Mucosa of descending colon (tissue), 3 donors: ENCODE results near the gene PHLDA3. TPM values are rescaled to one million over a fixed set of nuclear protein-coding genes. Genes with fewer than 3 reads are reported as not detected.

Experiments
- ATAC-seq: fragments of 200-7000 bp; cut with Tn5 transposase; one replicate; pipeline ENCODE4 v1.9.1; 2020; ENCODE audit warnings: mild to moderate bottlenecking, moderate library complexity
- DNase-seq, 3 donors: peaks; one replicate each; pipeline ENCODE4 v3.0.0-alpha.2; 2020
- H3K36me3 ChIP-seq: fragments of 200-600 bp; one replicate; pipeline ENCODE4 v1.8.0; 2021; ENCODE audit warnings: low read depth, mild to moderate bottlenecking
- H3K4me1 ChIP-seq: fragments of 200-600 bp; one replicate; pipeline ENCODE4 v1.8.0; 2021; ENCODE audit warnings: low read depth, mild to moderate bottlenecking
- H3K4me3 ChIP-seq: fragments of 200-600 bp; one replicate; pipeline ENCODE4 v1.8.0; 2021; ENCODE audit warnings: mild to moderate bottlenecking
- H3K9me3 ChIP-seq: fragments of 200-600 bp; one replicate; pipeline ENCODE4 v1.8.0; 2021; ENCODE audit warnings: mild to moderate bottlenecking
- CTCF ChIP-seq: fragments of 200-600 bp; IDR thresholded peaks from one replicate; pipeline ENCODE4 v1.8.0; 2022; ENCODE audit warnings: antibody characterized with exemption, mild to moderate bottlenecking
- intact Hi-C, 2 donors: fragments of 100-400 bp; cut with DNase I in 1 of 2; cut with micrococcal nuclease in 1 of 2; formaldehyde crosslinking; loops; one replicate each; pipeline versions ENCODE4 v1.11.0 to v1.11.1; 2022; cut with DNase I, micrococcal nuclease
- total RNA-seq, 3 donors: library from RNA; stranded (reverse); fragmentation: NEBNext Ultra II Directional in 2 of 3; extraction: Animal tissue kit (Norgen Biotek cat#: 25700) in 2 of 3; gene quantifications; one replicate each; pipeline versions ENCODE4 v1.2.1 to v1.2.4, GENCODE V29; 2021 to 2023
- donor health status: DM: no; HTN: no; CAD: no; lungs with moderate emphysema.
- donor health status: DM: no; HTN: no; CAD: no.
- donor health status: DM: no; HTN: yes; CAD: no.

Gene PHLDA3
- total RNA-seq, 3 donors from 2014 or later: 8.5 to 106 (median 12.4) TPM

- TF ChIP-seq CTCF: no peak
- no peaks in the 10 kb centered on the region for H3K36me3 ChIP-seq
- no peaks in the 10 kb centered on the region for H3K4me1 ChIP-seq
- no peak for ATAC-seq
- intact Hi-C loops: loop anchor here in 1 of 2 donors (10.0 kb wide), 1 partner anchor 66 kb away; no protein-coding TSS in a partner anchor
- H3K9me3 ChIP-seq: no peaks in the 10 kb centered on the region
- DNase-seq: no peak
- no peak overlapping the region for H3K4me3 ChIP-seq
Observed at GRCh38 chr1:201448990-201449389, 20.0 kb downstream of the PHLDA3 start.

- Histone ChIP-seq H3K4me1 (no peaks in the 10 kb centered on the region), H3K4me3 (no peak overlapping the region), H3K9me3 (no peaks in the 10 kb centered on the region), H3K36me3 (no peaks in the 10 kb centered on the region)
- intact Hi-C loops: loop anchor here in 1 of 2 donors (10.0 kb wide), 1 partner anchor 67 kb away; no protein-coding TSS in a partner anchor
- peak; percentile 67 for TF ChIP-seq CTCF
- ATAC-seq (peak; percentile 93), DNase-seq (peak; percentile 80 to 86 (median 85))
Observed at GRCh38 chr1:201447903-201448871, 20.8 kb downstream of the PHLDA3 start.

- intact Hi-C loops: loop anchor here in 1 of 2 donors (10.0 kb wide), 1 partner anchor 69 kb away; no protein-coding TSS in a partner anchor
- DNase-seq: no peak
- no peaks in the 10 kb centered on the region for H3K4me1 ChIP-seq
- no peak for TF ChIP-seq CTCF
- no peak for ATAC-seq
- no peaks in the 10 kb centered on the region for H3K9me3 ChIP-seq
- no peak overlapping the region for H3K4me3 ChIP-seq
- H3K36me3 ChIP-seq: no peaks in the 10 kb centered on the region
Observed at GRCh38 chr1:201445310-201445709, 23.7 kb downstream of the PHLDA3 start.

- ATAC-seq (no peak), DNase-seq (no peak)
- Histone ChIP-seq H3K36me3 (no peaks in the 10 kb centered on the region), H3K9me3 (no peaks in the 10 kb centered on the region), H3K4me1 (no peaks in the 10 kb centered on the region), H3K4me3 (no peak overlapping the region)
- intact Hi-C loops: loop anchor here in 1 of 2 donors (10.0 kb wide), 1 partner anchor 70 kb away; no protein-coding TSS in a partner anchor
- TF ChIP-seq CTCF: no peak
Observed at GRCh38 chr1:201444792-201445191, 24.2 kb downstream of the PHLDA3 start.

- ATAC-seq (no peak), DNase-seq (no peak)
- H3K36me3 ChIP-seq: no peaks in the 10 kb centered on the region
- intact Hi-C loops: loop anchor here in 1 of 2 donors (10.0 kb wide), 1 partner anchor 71 kb away; no protein-coding TSS in a partner anchor
- no peak overlapping the region for H3K4me3 ChIP-seq
- no peak for TF ChIP-seq CTCF
- no peaks in the 10 kb centered on the region for H3K9me3 ChIP-seq
- H3K4me1 ChIP-seq: no peaks in the 10 kb centered on the region
Observed at GRCh38 chr1:201443747-201444146, 25.2 kb downstream of the PHLDA3 start.
